Parathyroid adenoma (tissue), 2 donors: ENCODE measurements around the gene BHLHE40.

ENCODE experiments used
- H2AFZ ChIP-seq: fragments of 300-600 bp; sonication (generic); one replicate; pipeline ENCODE4 v1.7.0; 2017; ENCODE audit warnings: antibody characterized with exemption, mild to moderate bottlenecking
- H3K27ac ChIP-seq: fragments of 300-600 bp; sonication (generic); one replicate; pipeline ENCODE4 v1.7.0; 2017
- H3K27me3 ChIP-seq: fragments of 300-600 bp; sonication (generic); one replicate; pipeline ENCODE4 v1.7.0; 2017; ENCODE audit warnings: low read length; ENCODE audit not compliant: control insufficient read depth, insufficient read depth
- H3K36me3 ChIP-seq: fragments of 300-600 bp; sonication (generic); one replicate; pipeline ENCODE4 v1.7.0; 2017; ENCODE audit warnings: low read length; ENCODE audit not compliant: control insufficient read depth, insufficient read depth
- H3K4me1 ChIP-seq: fragments of 300-600 bp; sonication (generic); one replicate; pipeline ENCODE4 v1.7.0; 2017; ENCODE audit warnings: control low read depth
- H3K4me2 ChIP-seq: fragments of 300-600 bp; sonication (generic); one replicate; pipeline ENCODE4 v1.7.0; 2017; ENCODE audit warnings: low read length
- H3K4me3 ChIP-seq: fragments of 300-600 bp; sonication (generic); one replicate; pipeline ENCODE4 v1.7.0; 2017; ENCODE audit warnings: low read depth, low read length
- H3K79me2 ChIP-seq: fragments of 300-600 bp; sonication (generic); one replicate; pipeline ENCODE4 v1.7.0; 2017; ENCODE audit warnings: control low read depth
- H3K9ac ChIP-seq: fragments of 300-600 bp; sonication (generic); one replicate; pipeline ENCODE4 v1.7.0; 2017; ENCODE audit warnings: mild to moderate bottlenecking
- H3K9me3 ChIP-seq: fragments of 300-600 bp; sonication (generic); one replicate; pipeline ENCODE4 v1.7.0; 2017; ENCODE audit warnings: low read length; ENCODE audit not compliant: control insufficient read depth
- CTCF ChIP-seq: fragments of 300-600 bp; sonication (generic); IDR thresholded peaks from one replicate; pipeline ENCODE4 v1.7.0; 2017; ENCODE audit warnings: antibody characterized with exemption, mild to moderate bottlenecking
- donor health status: primary hyperparathyroidism.

Gene BHLHE40

GRCh38 chr3:5012367-5012766 lies 33.1 kb downstream of the BHLHE40 start:
- no peaks in the 10 kb centered on the region for H3K9me3 ChIP-seq
- H3K4me2 ChIP-seq, result no peak overlapping the region
- no peaks in the 10 kb centered on the region for H3K27me3 ChIP-seq
- H3K9ac ChIP-seq, result no peak overlapping the region
- no peak overlapping the region for H3K27ac ChIP-seq
- no peak for TF ChIP-seq CTCF
- H3K79me2 ChIP-seq, result no peaks in the 10 kb centered on the region
- no peaks in the 10 kb centered on the region for H3K36me3 ChIP-seq
- H3K4me3 ChIP-seq, result no peak overlapping the region
- H2AFZ ChIP-seq, result no peak overlapping the region
- peaks cover 4% of the 10 kb centered on the region for H3K4me1 ChIP-seq

- Histone ChIP-seq H3K27ac (no peak overlapping the region), H3K4me1 (peaks cover 4% of the 10 kb centered on the region), H3K27me3 (no peaks in the 10 kb centered on the region), H3K36me3 (no peaks in the 10 kb centered on the region), H3K4me3 (no peak overlapping the region), H3K9me3 (no peaks in the 10 kb centered on the region), H3K4me2 (no peak overlapping the region), H3K9ac (no peak overlapping the region), H2AFZ (no peak overlapping the region), H3K79me2 (no peaks in the 10 kb centered on the region)
- TF ChIP-seq CTCF, result no peak
These were observed 34.0 kb downstream of the BHLHE40 start for GRCh38 chr3:5013021-5013906.

- no peak overlapping the region for H3K4me2 ChIP-seq
- H3K9me3 ChIP-seq, result no peaks in the 10 kb centered on the region
- no peak overlapping the region for H3K4me3 ChIP-seq
- H3K4me1 ChIP-seq, result peaks cover 4% of the 10 kb centered on the region
- H3K9ac ChIP-seq, result no peak overlapping the region
- TF ChIP-seq CTCF, result no peak
- H3K27ac ChIP-seq, result no peak overlapping the region
- no peaks in the 10 kb centered on the region for H3K36me3 ChIP-seq
- no peaks in the 10 kb centered on the region for H3K27me3 ChIP-seq
- no peaks in the 10 kb centered on the region for H3K79me2 ChIP-seq
- H2AFZ ChIP-seq, result no peak overlapping the region
These were observed 35.2 kb downstream of the BHLHE40 start for GRCh38 chr3:5014391-5014790.

- Histone ChIP-seq H3K36me3 (no peaks in the 10 kb centered on the region), H3K79me2 (no peaks in the 10 kb centered on the region), H3K9me3 (no peaks in the 10 kb centered on the region), H3K9ac (no peak overlapping the region), H3K4me1 (peaks cover 4% of the 10 kb centered on the region), H3K4me2 (no peak overlapping the region), H3K4me3 (no peak overlapping the region), H3K27me3 (no peaks in the 10 kb centered on the region), H2AFZ (no peak overlapping the region), H3K27ac (no peak overlapping the region)
- TF ChIP-seq CTCF, result no peak
These were observed 35.8 kb downstream of the BHLHE40 start for GRCh38 chr3:5015056-5015455.
